Osteoblast (primary cell): ENCODE data around the gene FADS2. TPM values are rescaled to one million over a fixed set of nuclear protein-coding genes. Genes with fewer than 3 reads are reported as not detected.

Experiments
- DNase-seq: peaks from one replicate; pipeline ENCODE4 v3.0.0; 2011; ENCODE audit warnings: low spot score, mixed read lengths; ENCODE audit not compliant: insufficient read length; ENCODE audit errors: missing footprints
- H2AFZ ChIP-seq: 2 replicates; pipeline ENCODE4 v1.6.0; 2011; ENCODE audit warnings: mild to moderate bottlenecking, low read length
- H3K27ac ChIP-seq: 2 replicates; pipeline ENCODE4 v1.5.1; 2011; ENCODE audit warnings: mild to moderate bottlenecking, low read depth, low read length, moderate library complexity
- H3K27me3 ChIP-seq: 2 replicates; pipeline ENCODE4 v1.6.0; 2012; ENCODE audit warnings: mild to moderate bottlenecking, control low read depth, inconsistent platforms, low read length, moderate library complexity; ENCODE audit not compliant: insufficient read depth
- H3K36me3 ChIP-seq: 2 replicates; pipeline ENCODE4 v1.5.1; 2011; ENCODE audit warnings: mild to moderate bottlenecking, low read length, control low read depth, moderate library complexity; ENCODE audit not compliant: insufficient read depth
- H3K4me1 ChIP-seq: 2 replicates; pipeline ENCODE4 v1.5.1; 2011; ENCODE audit warnings: mild to moderate bottlenecking, low read length, control low read depth, moderate library complexity; ENCODE audit not compliant: insufficient read depth
- H3K4me2 ChIP-seq: 2 replicates; pipeline ENCODE4 v1.6.0; 2011; ENCODE audit warnings: mild to moderate bottlenecking, low read length; ENCODE audit not compliant: insufficient read depth
- H3K4me3 ChIP-seq: fragments of 200-600 bp; sonication (generic); 3 replicates; pipeline ENCODE4 v1.5.1; 2012; ENCODE audit warnings: mild to moderate bottlenecking, low read length, inconsistent platforms; ENCODE audit not compliant: insufficient read depth
- H3K79me2 ChIP-seq: 2 replicates; pipeline ENCODE4 v1.6.0; 2012; ENCODE audit warnings: mild to moderate bottlenecking, low read length, control low read depth, inconsistent platforms; ENCODE audit not compliant: insufficient read depth
- H3K9me3 ChIP-seq: 2 replicates; pipeline ENCODE4 v1.5.1; 2011; ENCODE audit warnings: low read depth, low read length, control low read depth
- H4K20me1 ChIP-seq: 2 replicates; pipeline ENCODE4 v1.6.0; 2012; ENCODE audit warnings: mild to moderate bottlenecking, low read length, control low read depth; ENCODE audit not compliant: insufficient read depth
- CTCF ChIP-seq: IDR thresholded peaks from 2 replicates; pipeline ENCODE4 v1.5.1; 2011; ENCODE audit warnings: mild to moderate bottlenecking, low read depth, low read length, moderate library complexity; ENCODE audit errors: extremely low read depth
- total RNA-seq: library from RNA; depleted of rRNA; stranded (reverse); fragments of >200 nt; gene quantifications from 2 replicates; pipeline ENCODE4 v1.2.3, GENCODE V29; 2012

Gene FADS2
- total RNA-seq, 1 donor: 275 TPM

GRCh38 chr11:61912530-61912898 lies 84.4 kb downstream of the FADS2 start:
- H3K79me2 ChIP-seq: peaks cover 3% of the 10 kb centered on the region
- no peaks in the 10 kb centered on the region for H3K36me3 ChIP-seq
- peaks cover 3% of the 10 kb centered on the region for H4K20me1 ChIP-seq
- no peaks in the 10 kb centered on the region for H3K4me1 ChIP-seq
- TF ChIP-seq CTCF: no peak
- DNase-seq: no peak
- no peak overlapping the region for H3K4me3 ChIP-seq
- no peaks in the 10 kb centered on the region for H3K27me3 ChIP-seq
- H3K27ac ChIP-seq: no peak overlapping the region
- H2AFZ ChIP-seq: no peak overlapping the region
- H3K4me2 ChIP-seq: no peak overlapping the region
- no peaks in the 10 kb centered on the region for H3K9me3 ChIP-seq

GRCh38 chr11:61912991-61913698 lies 85.0 kb downstream of the FADS2 start:
- Histone ChIP-seq H2AFZ (no peak overlapping the region), H3K4me3 (no peak overlapping the region), H3K27ac (no peak overlapping the region), H3K79me2 (peaks cover 3% of the 10 kb centered on the region), H3K27me3 (peaks cover 4% of the 10 kb centered on the region), H3K4me2 (no peak overlapping the region), H3K4me1 (peaks cover 4% of the 10 kb centered on the region), H4K20me1 (peaks cover 3% of the 10 kb centered on the region), H3K36me3 (no peaks in the 10 kb centered on the region), H3K9me3 (no peaks in the 10 kb centered on the region)
- DNase-seq: peak; percentile 82
- TF ChIP-seq CTCF: no peak

- H3K27ac ChIP-seq: no peak overlapping the region
- peaks cover 3% of the 10 kb centered on the region for H3K79me2 ChIP-seq
- no peak for TF ChIP-seq CTCF
- H3K4me1 ChIP-seq: peaks cover 4% of the 10 kb centered on the region
- H2AFZ ChIP-seq: no peak overlapping the region
- DNase-seq: peak; percentile 73
- peaks cover 3% of the 10 kb centered on the region for H4K20me1 ChIP-seq
- no peaks in the 10 kb centered on the region for H3K36me3 ChIP-seq
- no peak overlapping the region for H3K4me2 ChIP-seq
- no peaks in the 10 kb centered on the region for H3K9me3 ChIP-seq
- no peak overlapping the region for H3K4me3 ChIP-seq
- peaks cover 6% of the 10 kb centered on the region for H3K27me3 ChIP-seq
Observed at GRCh38 chr11:61913699-61914395, 85.7 kb downstream of the FADS2 start.

GRCh38 chr11:61914471-61915171 lies 86.5 kb downstream of the FADS2 start:
- Histone ChIP-seq H3K4me1 (peaks cover 4% of the 10 kb centered on the region), H2AFZ (no peak overlapping the region), H3K9me3 (no peaks in the 10 kb centered on the region), H3K4me3 (no peak overlapping the region), H3K27me3 (peaks cover 10% of the 10 kb centered on the region), H3K79me2 (peaks cover 3% of the 10 kb centered on the region), H3K36me3 (no peaks in the 10 kb centered on the region), H3K27ac (no peak overlapping the region), H4K20me1 (peaks cover 3% of the 10 kb centered on the region), H3K4me2 (no peak overlapping the region)
- DNase-seq: peak; percentile 72
- no peak for TF ChIP-seq CTCF
